SW480 (cell line): ENCODE data around the gene ANKMY2.
"Not testable (repeated sequence)": the region's sequence is repeated elsewhere in the genome, so short reads cannot be mapped to it uniquely, and the experiment has no call there.

Experiments
- DNase-seq: peaks from one replicate; pipeline ENCODE4 v3.0.0-alpha.2; 2016; ENCODE audit warnings: low spot score

The ANKMY2 gene

GRCh38 chr7:16645593-16646471, at the start of gene ANKMY2, which contains the start of gene BZW2:
Gene ANKMY2, minus strand, starts transcription at chr7:16645754. Its CDS starts 181 bp downstream, at chr7:16645573.
Gene BZW2, plus strand, starts transcription at chr7:16646181. Its CDS starts 19,263 bp downstream, at chr7:16665444.
- DNase-seq: peak; percentile 99

GRCh38 chr7:16694806-16695205, 49.3 kb upstream of the ANKMY2 start:
- DNase-seq: no peak

GRCh38 chr7:16693601-16694318, 48.2 kb upstream of the ANKMY2 start:
- no peak for DNase-seq

- DNase-seq: no peak
These were observed 45.7 kb upstream of the ANKMY2 start for GRCh38 chr7:16691241-16691640.

- peak; percentile 17 for DNase-seq
These were observed 42.7 kb upstream of the ANKMY2 start for GRCh38 chr7:16688249-16688648.

- DNase-seq: no peak
These were observed 40.0 kb upstream of the ANKMY2 start for GRCh38 chr7:16685535-16685934.

- no peak for DNase-seq
These were observed 39.4 kb upstream of the ANKMY2 start for GRCh38 chr7:16684935-16685334.

- DNase-seq: not testable (repeated sequence)
These were observed 33.4 kb upstream of the ANKMY2 start for GRCh38 chr7:16678645-16679566.

- no peak for DNase-seq
These were observed 32.5 kb upstream of the ANKMY2 start for GRCh38 chr7:16677978-16678494.

GRCh38 chr7:16675277-16675676, 29.7 kb upstream of the ANKMY2 start:
- DNase-seq: no peak

- DNase-seq: no peak
These were observed 26.3 kb upstream of the ANKMY2 start for GRCh38 chr7:16671811-16672210.

GRCh38 chr7:16670731-16671344, 25.3 kb upstream of the ANKMY2 start:
- DNase-seq: no peak

- DNase-seq: no peak
These were observed 24.5 kb upstream of the ANKMY2 start for GRCh38 chr7:16670021-16670420.

GRCh38 chr7:16669581-16669980, 24.0 kb upstream of the ANKMY2 start:
- DNase-seq: no peak

- DNase-seq: no peak
These were observed 23.4 kb upstream of the ANKMY2 start for GRCh38 chr7:16668978-16669377.

GRCh38 chr7:16668049-16668858, 22.7 kb upstream of the ANKMY2 start:
- DNase-seq: no peak

GRCh38 chr7:16667355-16667754, 21.8 kb upstream of the ANKMY2 start:
- DNase-seq: no peak

GRCh38 chr7:16661924-16662323, 16.4 kb upstream of the ANKMY2 start:
- DNase-seq: no peak

- DNase-seq: peak; percentile 93
These were observed 15.3 kb upstream of the ANKMY2 start for GRCh38 chr7:16660702-16661464.
